Suprapubic skin (tissue), 3 donors: ENCODE data around the gene IL36RN.

Experiments used
- POLR2A ChIP-seq, 2 donors: fragments of 450-650 bp; IDR thresholded peaks; one replicate each; pipeline ENCODE4 v1.6.1; 2017; ENCODE audit warnings: antibody characterized with exemption in 2 of 2, mild to moderate bottlenecking in 2 of 2, moderate library complexity in 2 of 2
- TF ChIP-seq, protein P1 (sequence below), 2 donors: fragments of 200-600 bp in 1 of 2; fragments of 450-650 bp in 1 of 2; sonication (generic) in 1 of 2; IDR thresholded peaks; one replicate each; pipeline ENCODE4 v1.5.1; 2016 to 2019; ENCODE audit warnings: antibody characterized with exemption in 2 of 2, mild to moderate bottlenecking in 1 of 2, moderate library complexity in 1 of 2

DNA sequence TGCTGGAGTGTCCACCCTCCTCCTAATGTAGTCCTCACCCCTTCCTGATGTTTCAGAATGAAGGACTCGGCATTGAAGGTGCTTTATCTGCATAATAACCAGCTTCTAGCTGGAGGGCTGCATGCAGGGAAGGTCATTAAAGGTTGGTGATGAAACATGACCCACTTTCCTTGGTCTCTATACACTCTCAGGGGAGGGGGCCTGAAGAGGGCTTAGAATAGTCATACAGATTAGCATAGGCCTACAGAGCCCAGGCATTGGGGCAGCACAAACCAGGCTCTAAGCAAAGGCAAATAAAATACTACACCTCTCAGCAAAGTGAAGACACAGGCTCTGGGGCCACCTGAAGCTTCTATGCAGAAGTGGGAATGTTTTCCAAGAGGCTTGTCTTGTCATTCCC is 1.8 kb downstream of the IL36RN start:
- no peak for TF ChIP-seq POLR2A (IDR thresholded peaks at IDR 0.05)
- TF ChIP-seq, protein P1, sequence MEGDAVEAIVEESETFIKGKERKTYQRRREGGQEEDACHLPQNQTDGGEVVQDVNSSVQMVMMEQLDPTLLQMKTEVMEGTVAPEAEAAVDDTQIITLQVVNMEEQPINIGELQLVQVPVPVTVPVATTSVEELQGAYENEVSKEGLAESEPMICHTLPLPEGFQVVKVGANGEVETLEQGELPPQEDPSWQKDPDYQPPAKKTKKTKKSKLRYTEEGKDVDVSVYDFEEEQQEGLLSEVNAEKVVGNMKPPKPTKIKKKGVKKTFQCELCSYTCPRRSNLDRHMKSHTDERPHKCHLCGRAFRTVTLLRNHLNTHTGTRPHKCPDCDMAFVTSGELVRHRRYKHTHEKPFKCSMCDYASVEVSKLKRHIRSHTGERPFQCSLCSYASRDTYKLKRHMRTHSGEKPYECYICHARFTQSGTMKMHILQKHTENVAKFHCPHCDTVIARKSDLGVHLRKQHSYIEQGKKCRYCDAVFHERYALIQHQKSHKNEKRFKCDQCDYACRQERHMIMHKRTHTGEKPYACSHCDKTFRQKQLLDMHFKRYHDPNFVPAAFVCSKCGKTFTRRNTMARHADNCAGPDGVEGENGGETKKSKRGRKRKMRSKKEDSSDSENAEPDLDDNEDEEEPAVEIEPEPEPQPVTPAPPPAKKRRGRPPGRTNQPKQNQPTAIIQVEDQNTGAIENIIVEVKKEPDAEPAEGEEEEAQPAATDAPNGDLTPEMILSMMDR (IDR thresholded peaks at IDR 0.05) = no peak
